Right lung (tissue), 5 donors: ENCODE measurements around the gene NBPF4. TPM values are rescaled to one million over a fixed set of nuclear protein-coding genes. Genes with fewer than 3 reads are reported as not detected.
"Not testable (repeated sequence)": the region's sequence is repeated elsewhere in the genome, so short reads cannot be mapped to it uniquely, and the experiment has no call there.

Experiments used
- DNase-seq, 2 donors: peaks; one replicate each; pipeline ENCODE4 v3.0.0-alpha.2; 2013
- polyA plus RNA-seq, 5 donors: library from polyadenylated mRNA; unstranded; fragments of 120-200 nt; gene quantifications; one replicate each; pipeline versions ENCODE4 v1.2.1 to v1.2.3, GENCODE V29; 2013; ENCODE audit warnings: inconsistent platforms in 1 of 5, low replicate concordance in 1 of 5; ENCODE audit not compliant: insufficient read length in 5 of 5, insufficient read depth in 1 of 5

The NBPF4 gene
- polyA plus RNA-seq, 5 donors, result 0.14 TPM; not detected in 4

- no peak for DNase-seq
These were observed 32.9 kb downstream of the NBPF4 start for GRCh38 chr1:108211014-108211413.

DNA sequence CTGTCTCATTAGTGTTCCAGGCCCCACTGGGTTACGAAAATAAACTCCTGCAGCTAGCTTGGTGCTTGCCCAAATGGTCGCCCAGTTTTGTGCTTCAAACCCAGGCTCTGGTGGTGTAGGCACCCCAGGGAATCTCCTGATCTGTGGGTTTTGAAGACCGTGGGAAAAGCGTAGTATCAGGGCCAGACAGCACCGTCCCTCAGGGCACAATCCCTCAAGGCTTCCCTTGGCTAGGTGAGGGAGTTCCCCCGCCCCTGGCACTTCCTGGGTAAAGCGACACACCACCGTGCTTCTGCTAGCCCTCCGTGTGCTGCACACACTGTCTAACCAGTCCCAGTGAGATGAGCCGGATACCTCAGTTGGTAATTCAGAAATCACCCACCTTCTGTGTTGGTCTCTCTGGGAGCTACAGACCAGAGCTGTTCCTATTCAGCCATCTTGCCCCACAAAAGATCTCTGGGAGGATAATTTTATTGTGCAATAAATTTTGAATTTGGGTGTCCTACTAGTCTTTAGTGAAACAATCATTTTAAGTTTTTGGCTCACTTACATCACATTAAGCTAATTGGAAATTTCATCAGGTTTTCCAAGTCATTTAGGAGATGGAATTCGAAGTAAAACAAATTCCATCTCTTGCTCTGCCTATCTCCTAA, 34.3 kb downstream of the NBPF4 start:
- no peak for DNase-seq

DNA sequence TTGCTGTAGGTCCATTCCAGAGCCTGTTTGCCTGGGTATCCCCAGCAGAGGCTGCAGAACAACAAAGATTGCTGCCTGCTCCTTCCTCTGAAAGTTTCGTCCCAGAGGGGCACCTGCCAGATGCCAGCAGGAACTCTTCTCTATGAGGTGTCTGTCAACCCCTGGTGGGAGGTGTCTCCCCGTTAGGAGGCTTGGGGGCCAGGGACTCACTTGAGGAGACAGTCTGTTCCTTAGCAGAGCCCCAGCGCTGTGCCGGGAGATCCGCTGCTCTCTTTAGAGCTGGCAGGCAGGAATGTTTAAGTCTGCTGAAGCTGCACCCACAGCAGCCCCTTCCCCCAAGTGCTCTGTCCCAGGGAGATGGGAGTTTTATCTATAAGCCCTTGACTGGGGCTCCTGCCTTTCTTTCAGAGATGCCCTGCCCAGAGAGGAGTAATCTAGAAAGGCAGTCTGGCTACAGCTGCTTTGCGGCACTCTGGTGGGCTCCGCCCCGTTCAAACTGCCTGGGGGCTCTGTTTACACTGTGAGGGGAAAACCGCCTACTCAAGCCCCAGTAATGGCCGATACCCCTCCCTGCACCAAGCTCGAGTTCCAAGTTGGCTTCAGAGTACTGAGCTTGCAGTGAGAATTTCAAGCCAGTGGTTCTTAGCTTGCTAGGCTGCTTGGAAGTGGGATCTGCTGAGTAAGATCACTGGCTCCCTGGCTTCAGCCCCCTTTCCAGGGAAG, 35.0 kb downstream of the NBPF4 start:
- DNase-seq, result peak in 1 of 2 donors; percentile 12

- not testable (repeated sequence) for DNase-seq
These were observed 40.3 kb downstream of the NBPF4 start for GRCh38 chr1:108203582-108203981.

- no peak for DNase-seq
These were observed 42.2 kb downstream of the NBPF4 start for GRCh38 chr1:108201687-108202086.

DNA sequence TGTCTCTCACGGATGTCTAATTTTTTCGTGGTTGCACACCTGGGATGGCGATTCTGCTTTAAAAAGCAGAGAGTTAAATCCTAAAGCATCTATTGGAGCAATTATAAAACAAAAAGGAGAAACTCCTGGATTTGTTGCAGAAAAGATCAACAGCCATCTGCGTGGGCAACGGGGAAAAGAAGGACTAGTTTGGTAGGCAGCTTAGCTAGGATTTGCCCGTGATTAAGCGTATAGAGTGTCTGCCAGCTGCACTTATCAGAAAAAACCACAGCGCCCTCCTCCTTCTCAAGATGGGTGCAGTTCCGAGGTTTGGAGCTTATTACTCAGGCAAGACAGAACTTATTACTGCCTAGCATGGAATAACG, 43.2 kb downstream of the NBPF4 start:
- no peak for DNase-seq

DNA sequence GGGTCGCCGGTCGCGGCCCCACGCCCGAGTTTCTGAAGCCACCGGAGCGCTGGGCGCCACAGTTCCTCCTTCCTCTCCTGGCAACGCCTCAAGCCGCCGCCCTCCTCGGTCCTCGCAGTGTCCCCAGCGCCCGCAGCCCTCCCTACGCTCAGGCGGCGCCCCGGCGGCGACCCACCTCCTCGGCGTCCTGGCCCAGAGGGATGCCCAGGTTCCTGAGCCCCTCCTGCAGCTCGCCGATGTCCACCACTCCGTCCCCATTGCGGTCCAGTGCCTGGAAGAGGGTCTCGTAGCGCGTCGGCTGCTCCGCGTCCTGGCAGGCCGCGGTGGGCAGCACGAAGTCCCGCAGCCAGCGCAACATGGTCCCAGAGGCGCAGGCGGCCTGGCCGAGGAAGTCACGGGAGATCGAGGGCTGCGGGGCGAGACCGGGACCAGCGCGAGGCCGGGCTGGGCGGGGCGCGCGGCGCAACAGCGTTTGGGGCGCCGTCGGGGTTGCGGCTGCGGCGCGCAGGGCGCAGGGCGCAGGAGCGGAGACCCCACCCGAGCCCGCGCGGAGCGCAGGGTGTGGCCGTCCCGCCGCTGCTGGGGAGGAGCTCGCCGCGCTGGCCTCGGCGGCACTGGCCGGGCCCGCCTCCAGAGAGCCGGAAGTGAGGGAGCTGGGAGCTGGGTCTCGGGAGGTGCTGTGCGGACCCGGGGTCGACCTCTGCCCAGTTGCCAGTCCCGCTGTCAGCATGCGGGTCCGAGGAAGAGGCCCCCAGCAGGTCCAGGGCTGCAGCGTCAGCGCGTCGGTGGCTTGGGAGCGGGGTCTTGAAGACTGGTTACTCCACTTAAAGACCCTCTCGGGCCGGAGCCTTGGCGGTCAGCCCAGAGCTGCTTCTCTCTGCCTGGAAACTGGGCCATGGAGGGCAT, 43.8 kb downstream of the NBPF4 start, which contains the start of gene SLC25A24:
SLC25A24 (minus strand) TSS at position 563 of the 906 bp plus-strand sequence; CDS start at position 358, 205 bp downstream.
- peak; percentile 86 to 88 for DNase-seq

DNA sequence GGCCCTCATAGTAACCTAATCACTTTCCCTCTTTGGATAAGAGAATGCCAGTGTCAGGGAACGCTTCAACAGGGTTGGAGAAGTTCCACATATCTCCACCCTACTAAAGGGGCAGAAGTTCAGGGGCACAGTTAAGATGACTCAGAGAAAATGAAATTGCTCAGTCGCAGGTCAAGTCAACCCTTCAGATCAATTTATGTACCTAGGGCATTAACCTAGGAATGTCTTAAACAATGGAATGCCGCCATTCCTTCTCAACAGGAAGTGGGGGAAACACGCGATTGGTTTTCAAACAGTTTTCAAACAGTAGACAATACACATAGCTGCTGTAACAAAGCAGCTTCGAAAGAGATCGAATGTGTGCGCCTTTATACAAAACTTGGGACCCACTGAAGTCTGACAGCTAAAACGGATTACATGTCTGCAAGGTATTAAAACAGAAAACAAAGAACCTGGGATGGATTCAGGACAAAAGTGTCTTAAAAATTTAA, 44.6 kb downstream of the NBPF4 start:
- DNase-seq, result peak; percentile 45 to 58

- no peak for DNase-seq
These were observed 49.8 kb downstream of the NBPF4 start for GRCh38 chr1:108194051-108194450.

GRCh38 chr1:108193333-108193732, 50.5 kb downstream of the NBPF4 start:
- no peak for DNase-seq

GRCh38 chr1:108192581-108192980, 51.3 kb downstream of the NBPF4 start:
- DNase-seq, result no peak

GRCh38 chr1:108190686-108191416, 53.0 kb downstream of the NBPF4 start:
- DNase-seq, result no peak

DNA sequence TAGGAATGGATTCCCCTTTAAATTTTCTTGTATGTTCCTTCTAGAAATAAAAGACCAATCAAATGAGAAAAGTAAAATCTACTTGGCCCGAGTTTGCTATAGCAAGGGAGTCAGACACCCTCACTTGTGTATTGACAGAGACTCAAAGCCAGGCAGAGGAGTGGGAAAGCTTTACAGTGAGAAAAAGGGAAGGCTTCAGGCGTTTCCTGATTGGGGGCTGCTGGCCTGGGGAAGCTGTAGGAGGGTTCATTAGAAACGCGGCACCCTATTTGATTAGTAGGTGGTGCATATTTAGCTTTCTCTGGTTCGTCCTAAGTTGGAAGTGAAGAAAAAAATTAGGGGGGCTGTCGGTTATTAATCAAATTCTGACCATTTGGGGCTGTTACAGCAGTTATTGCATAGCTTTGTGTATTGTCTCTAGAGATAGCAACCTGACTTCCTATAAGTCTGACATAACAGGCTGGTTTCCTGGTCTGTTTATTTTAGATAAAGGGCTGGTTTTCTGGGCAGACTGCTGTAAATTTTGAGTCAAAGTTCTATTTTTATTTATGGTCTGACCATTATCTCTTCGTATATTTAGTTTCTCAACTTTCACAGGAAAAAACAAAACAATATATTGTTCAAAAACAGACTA, 53.8 kb downstream of the NBPF4 start:
- no peak for DNase-seq

DNA sequence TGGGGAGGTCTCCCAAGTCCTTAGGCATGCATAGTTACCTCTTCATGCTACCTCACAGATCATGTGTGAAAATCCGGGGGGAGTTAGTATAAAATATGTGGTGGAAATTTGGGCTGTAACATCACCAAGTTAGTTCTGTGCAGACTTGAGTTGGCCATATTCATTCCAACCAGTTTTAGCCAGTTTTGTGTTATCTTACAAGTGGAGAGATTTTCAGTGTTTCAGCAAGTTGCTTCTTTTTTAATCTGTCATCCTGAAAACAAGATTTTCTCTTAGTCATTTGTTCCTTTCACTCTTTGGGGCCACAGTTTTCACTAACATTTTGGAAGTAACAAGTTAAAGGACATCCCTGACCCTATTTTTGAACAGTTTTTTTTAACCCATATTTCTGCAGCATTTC, 55.1 kb downstream of the NBPF4 start:
- DNase-seq, result no peak

- DNase-seq, result no peak
These were observed 60.7 kb downstream of the NBPF4 start for GRCh38 chr1:108182959-108183700.

GRCh38 chr1:108179018-108179417, 64.9 kb downstream of the NBPF4 start:
- no peak for DNase-seq
